BLaER1 treated with 17β-estradiol and CSF1 and Interleukin-3, amounts not matched to agents 10 nM and 100 nM (cell line): Measurements from ENCODE around the gene PKNOX2.

ENCODE experiments used
- H3K27ac ChIP-seq, 11 experiments: shearing (Covaris generic); formaldehyde crosslinking; 2 replicates each; pipeline ENCODE4 v1.8.1; 2022
- H3K27me3 ChIP-seq, 11 experiments: shearing (Covaris generic); formaldehyde crosslinking; 2 replicates each; pipeline ENCODE4 v1.8.1; 2022
- H3K36me3 ChIP-seq, 11 experiments: shearing (Covaris generic); formaldehyde crosslinking; 2 replicates each; pipeline ENCODE4 v1.8.1; 2022
- H3K4me1 ChIP-seq, 10 experiments: shearing (Covaris generic); formaldehyde crosslinking; 2 replicates each; pipeline ENCODE4 v1.8.1; 2022
- H3K4me2 ChIP-seq, 11 experiments: shearing (Covaris generic); formaldehyde crosslinking; 2 replicates each; pipeline ENCODE4 v1.8.1; 2022
- H3K4me3 ChIP-seq, 10 experiments: shearing (Covaris generic); formaldehyde crosslinking; 2 replicates each; pipeline ENCODE4 v1.8.1; 2022
- H3K9ac ChIP-seq, 11 experiments: shearing (Covaris generic); formaldehyde crosslinking; 2 replicates each; pipeline ENCODE4 v1.8.1; 2022
- H3K9me3 ChIP-seq, 11 experiments: shearing (Covaris generic); formaldehyde crosslinking; replicated peaks in 1 of 11; 2 replicates each; pipeline ENCODE4 v1.8.1; 2022
- H4K20me1 ChIP-seq, 11 experiments: shearing (Covaris generic); formaldehyde crosslinking; 2 replicates each; pipeline ENCODE4 v1.8.1; 2022
- Cebpa-rat ChIP-seq, 11 experiments: shearing (Covaris generic); IDR thresholded peaks; 2 replicates each; pipeline ENCODE4 v1.8.1; 2022

The PKNOX2 gene

GRCh38 chr11:125282596-125282914 lies 118.0 kb downstream of the PKNOX2 start:
- Histone ChIP-seq H3K9ac (no peak overlapping the region), H3K27ac (no peak overlapping the region), H3K4me3 (no peak overlapping the region), H3K4me1 (peaks cover 0 to 8% (median 5%) of the 10 kb centered on the region in 10 experiments; a peak in 7 of 20 replicates), H3K4me2 (no peak overlapping the region), H4K20me1 (no peaks in the 10 kb centered on the region; a peak in 1 of 22 replicates), H3K27me3 (no peaks in the 10 kb centered on the region), H3K36me3 (no peaks in the 10 kb centered on the region), H3K9me3 (no peaks in the 10 kb centered on the region)
- TF ChIP-seq Cebpa-rat (IDR thresholded peaks at IDR 0.05), result no peak

GRCh38 chr11:125284245-125284850 lies 119.8 kb downstream of the PKNOX2 start:
- H3K9ac ChIP-seq, result no peak overlapping the region
- no peaks in the 10 kb centered on the region for H3K27me3 ChIP-seq
- H3K4me1 ChIP-seq, result peaks cover 0 to 15% (median 5%) of the 10 kb centered on the region in 10 experiments; a peak in 7 of 20 replicates
- no peaks in the 10 kb centered on the region for H3K36me3 ChIP-seq
- no peaks in the 10 kb centered on the region; a peak in 1 of 22 replicates for H4K20me1 ChIP-seq
- no peak overlapping the region for H3K4me2 ChIP-seq
- no peaks in the 10 kb centered on the region for H3K9me3 ChIP-seq
- H3K4me3 ChIP-seq, result no peak overlapping the region
- no peak for TF ChIP-seq Cebpa-rat (IDR thresholded peaks at IDR 0.05)
- H3K27ac ChIP-seq, result no peak overlapping the region

- Histone ChIP-seq H3K4me3 (no peak overlapping the region), H3K4me1 (peaks cover 0 to 12% (median 5%) of the 10 kb centered on the region in 10 experiments; a peak in 7 of 20 replicates), H3K9me3 (no peaks in the 10 kb centered on the region), H3K27me3 (no peaks in the 10 kb centered on the region), H3K9ac (no peak overlapping the region), H4K20me1 (no peaks in the 10 kb centered on the region; a peak in 1 of 22 replicates), H3K36me3 (no peaks in the 10 kb centered on the region), H3K27ac (no peak overlapping the region), H3K4me2 (no peak overlapping the region)
- no peak for TF ChIP-seq Cebpa-rat (IDR thresholded peaks at IDR 0.05)
These were observed 121.3 kb downstream of the PKNOX2 start for GRCh38 chr11:125285844-125286243.

GRCh38 chr11:125286486-125286885 lies 121.9 kb downstream of the PKNOX2 start:
- H3K9me3 ChIP-seq, result no peaks in the 10 kb centered on the region
- TF ChIP-seq Cebpa-rat (IDR thresholded peaks at IDR 0.05), result no peak
- peaks cover 0 to 12% (median 5%) of the 10 kb centered on the region in 10 experiments; a peak in 7 of 20 replicates for H3K4me1 ChIP-seq
- H4K20me1 ChIP-seq, result no peaks in the 10 kb centered on the region; a peak in 1 of 22 replicates
- H3K27me3 ChIP-seq, result no peaks in the 10 kb centered on the region
- H3K36me3 ChIP-seq, result no peaks in the 10 kb centered on the region
- no peak overlapping the region for H3K27ac ChIP-seq
- H3K4me2 ChIP-seq, result no peak overlapping the region
- H3K9ac ChIP-seq, result no peak overlapping the region
- H3K4me3 ChIP-seq, result no peak overlapping the region

- Histone ChIP-seq H3K36me3 (no peaks in the 10 kb centered on the region), H3K4me2 (peak overlapping the region in 7 of 11 experiments; percentile 1 to 33 (median 16); a peak in 4 of 22 replicates), H3K9ac (no peak overlapping the region), H3K27ac (no peak overlapping the region), H3K4me1 (peaks cover 0 to 12% (median 5%) of the 10 kb centered on the region in 10 experiments; a peak in 7 of 20 replicates), H3K27me3 (no peaks in the 10 kb centered on the region), H3K4me3 (no peak overlapping the region), H3K9me3 (no peaks in the 10 kb centered on the region), H4K20me1 (no peaks in the 10 kb centered on the region; a peak in 1 of 22 replicates)
- no peak for TF ChIP-seq Cebpa-rat (IDR thresholded peaks at IDR 0.05)
These were observed 123.1 kb downstream of the PKNOX2 start for GRCh38 chr11:125287491-125288210.

GRCh38 chr11:125289419-125290098 lies 125.0 kb downstream of the PKNOX2 start:
- no peak for TF ChIP-seq Cebpa-rat (IDR thresholded peaks at IDR 0.05)

GRCh38 chr11:125290263-125290662 lies 125.7 kb downstream of the PKNOX2 start:
- Histone ChIP-seq H3K9me3 (no peaks in the 10 kb centered on the region), H3K9ac (no peak overlapping the region), H3K36me3 (no peaks in the 10 kb centered on the region), H3K27ac (no peak overlapping the region), H3K4me3 (no peak overlapping the region), H4K20me1 (no peaks in the 10 kb centered on the region; a peak in 1 of 22 replicates), H3K4me2 (no peak overlapping the region), H3K27me3 (no peaks in the 10 kb centered on the region), H3K4me1 (peaks cover 0 to 18% (median 5%) of the 10 kb centered on the region in 10 experiments; a peak in 9 of 20 replicates)
- no peak for TF ChIP-seq Cebpa-rat (IDR thresholded peaks at IDR 0.05)

More at GRCh38 chr11:125289419-125290098, 125.0 kb downstream of the PKNOX2 start:
- no peak overlapping the region for H3K27ac ChIP-seq
- H3K4me1 ChIP-seq, result peaks cover 0 to 18% (median 5%) of the 10 kb centered on the region in 10 experiments; a peak in 9 of 20 replicates
- H3K4me2 ChIP-seq, result no peak overlapping the region
- H3K4me3 ChIP-seq, result no peak overlapping the region
- H4K20me1 ChIP-seq, result no peaks in the 10 kb centered on the region; a peak in 1 of 22 replicates
- no peaks in the 10 kb centered on the region for H3K9me3 ChIP-seq
- H3K9ac ChIP-seq, result no peak overlapping the region
- H3K36me3 ChIP-seq, result no peaks in the 10 kb centered on the region
- no peaks in the 10 kb centered on the region for H3K27me3 ChIP-seq

GRCh38 chr11:125292100-125292499 lies 127.5 kb downstream of the PKNOX2 start:
- TF ChIP-seq Cebpa-rat (IDR thresholded peaks at IDR 0.05), result no peak
- Histone ChIP-seq H3K9me3 (no peaks in the 10 kb centered on the region), H3K9ac (no peak overlapping the region), H4K20me1 (no peaks in the 10 kb centered on the region), H3K36me3 (no peaks in the 10 kb centered on the region), H3K4me2 (no peak overlapping the region), H3K4me3 (no peak overlapping the region), H3K27me3 (no peaks in the 10 kb centered on the region), H3K4me1 (peaks cover 0 to 18% (median 5%) of the 10 kb centered on the region in 10 experiments; a peak in 9 of 20 replicates), H3K27ac (no peak overlapping the region)

- no peak for TF ChIP-seq Cebpa-rat (IDR thresholded peaks at IDR 0.05)
- Histone ChIP-seq H3K27ac (no peak overlapping the region), H3K36me3 (no peaks in the 10 kb centered on the region), H3K9me3 (no peaks in the 10 kb centered on the region), H4K20me1 (no peaks in the 10 kb centered on the region), H3K27me3 (no peaks in the 10 kb centered on the region), H3K4me2 (peak overlapping the region in 1 of 11 experiments; percentile 14; a peak in 1 of 22 replicates), H3K4me3 (no peak overlapping the region), H3K4me1 (peaks cover 0 to 12% (median 0%) of the 10 kb centered on the region in 10 experiments; a peak in 5 of 20 replicates), H3K9ac (no peak overlapping the region)
These were observed 129.0 kb downstream of the PKNOX2 start for GRCh38 chr11:125293596-125293995.
